Raji (cell line): ENCODE results near the gene RUNX1.

ENCODE experiments used
- POLR2A ChIP-seq: IDR thresholded peaks from 2 replicates; pipeline ENCODE4 v1.6.1; 2011; ENCODE audit warnings: low read depth, low read length, control low read depth; ENCODE audit not compliant: insufficient read depth

The RUNX1 gene

DNA sequence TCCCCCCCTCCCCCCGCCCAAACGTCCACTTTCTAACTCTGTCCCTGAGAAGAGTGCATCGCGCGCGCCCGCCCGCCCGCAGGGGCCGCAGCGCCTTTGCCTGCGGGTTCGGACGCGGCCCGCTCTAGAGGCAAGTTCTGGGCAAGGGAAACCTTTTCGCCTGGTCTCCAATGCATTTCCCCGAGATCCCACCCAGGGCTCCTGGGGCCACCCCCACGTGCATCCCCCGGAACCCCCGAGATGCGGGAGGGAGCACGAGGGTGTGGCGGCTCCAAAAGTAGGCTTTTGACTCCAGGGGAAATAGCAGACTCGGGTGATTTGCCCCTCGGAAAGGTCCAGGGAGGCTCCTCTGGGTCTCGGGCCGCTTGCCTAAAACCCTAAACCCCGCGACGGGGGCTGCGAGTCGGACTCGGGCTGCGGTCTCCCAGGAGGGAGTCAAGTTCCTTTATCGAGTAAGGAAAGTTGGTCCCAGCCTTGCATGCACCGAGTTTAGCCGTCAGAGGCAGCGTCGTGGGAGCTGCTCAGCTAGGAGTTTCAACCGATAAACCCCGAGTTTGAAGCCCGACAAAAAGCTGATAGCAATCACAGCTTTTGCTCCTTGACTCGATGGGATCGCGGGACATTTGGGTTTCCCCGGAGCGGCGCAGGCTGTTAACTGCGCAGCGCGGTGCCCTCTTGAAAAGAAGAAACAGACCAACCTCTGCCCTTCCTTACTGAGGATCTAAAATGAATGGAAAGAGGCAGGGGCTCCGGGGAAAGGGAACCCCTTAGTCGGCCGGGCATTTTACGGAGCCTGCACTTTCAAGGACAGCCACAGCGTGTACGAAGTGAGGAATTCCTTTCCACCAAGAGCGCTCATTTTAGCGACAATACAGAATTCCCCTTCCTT lies 158.1 kb downstream of the RUNX1 start:
- no peak for TF ChIP-seq POLR2A

DNA sequence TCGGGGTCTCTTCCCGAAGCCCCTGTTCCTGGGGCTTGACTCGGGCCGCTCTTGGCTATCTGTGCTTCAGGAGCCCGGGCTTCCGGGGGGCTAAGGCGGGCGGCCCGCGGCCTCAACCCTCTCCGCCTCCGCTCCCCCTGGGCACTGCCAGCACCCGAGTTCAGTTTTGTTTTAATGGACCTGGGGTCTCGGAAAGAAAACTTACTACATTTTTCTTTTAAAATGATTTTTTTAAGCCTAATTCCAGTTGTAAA lies 158.7 kb downstream of the RUNX1 start:
- TF ChIP-seq POLR2A, result no peak

DNA sequence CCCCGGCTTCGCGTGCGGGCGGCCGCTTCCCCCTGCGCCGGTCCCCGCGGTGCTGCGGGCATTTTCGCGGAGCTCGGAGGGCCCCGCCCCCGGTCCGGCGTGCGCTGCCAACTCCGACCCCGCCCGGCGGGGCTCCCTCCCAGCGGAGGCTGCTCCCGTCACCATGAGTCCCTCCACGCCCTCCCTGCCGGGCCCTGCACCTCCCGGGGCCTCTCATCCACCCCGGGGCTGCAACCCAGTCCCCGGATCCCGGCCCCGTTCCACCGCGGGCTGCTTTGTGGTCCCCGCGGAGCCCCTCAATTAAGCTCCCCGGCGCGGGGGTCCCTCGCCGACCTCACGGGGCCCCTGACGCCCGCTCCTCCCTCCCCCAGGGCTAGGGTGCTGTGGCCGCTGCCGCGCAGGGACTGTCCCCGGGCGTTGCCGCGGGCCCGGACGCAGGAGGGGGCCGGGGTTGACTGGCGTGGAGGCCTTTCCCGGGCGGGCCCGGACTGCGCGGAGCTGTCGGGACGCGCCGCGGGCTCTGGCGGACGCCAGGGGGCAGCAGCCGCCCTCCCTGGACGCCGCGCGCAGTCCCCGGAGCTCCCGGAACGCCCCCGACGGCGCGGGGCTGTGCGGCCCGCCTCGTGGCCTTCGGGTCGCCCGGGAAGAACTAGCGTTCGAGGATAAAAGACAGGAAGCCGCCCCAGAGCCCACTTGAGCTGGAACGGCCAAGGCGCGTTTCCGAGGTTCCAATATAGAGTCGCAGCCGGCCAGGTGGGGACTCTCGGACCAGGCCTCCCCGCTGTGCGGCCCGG lies 159.2 kb downstream of the RUNX1 start:
- TF ChIP-seq POLR2A, result peak; percentile 36; the same call in 1 of the 2 replicates

DNA sequence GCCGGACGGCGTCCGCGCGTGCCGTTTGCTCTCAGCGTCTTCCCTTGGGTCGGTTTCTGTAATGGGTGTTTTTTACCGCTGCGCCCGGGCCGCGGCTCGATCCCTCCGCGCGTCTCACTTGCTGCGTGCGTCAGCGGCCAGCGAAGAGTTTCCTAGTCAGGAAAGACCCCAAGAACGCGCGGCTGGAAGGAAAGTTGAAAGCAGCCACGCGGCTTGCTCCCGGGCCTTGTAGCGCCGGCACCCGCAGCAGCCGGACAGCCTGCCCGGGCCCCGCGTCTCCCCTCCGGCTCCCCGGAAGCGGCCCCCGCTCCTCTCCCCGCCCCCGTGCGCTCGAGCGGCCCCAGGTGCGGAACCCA lies 159.8 kb downstream of the RUNX1 start:
- peak; percentile 24; the same call in 1 of the 2 replicates for TF ChIP-seq POLR2A

DNA sequence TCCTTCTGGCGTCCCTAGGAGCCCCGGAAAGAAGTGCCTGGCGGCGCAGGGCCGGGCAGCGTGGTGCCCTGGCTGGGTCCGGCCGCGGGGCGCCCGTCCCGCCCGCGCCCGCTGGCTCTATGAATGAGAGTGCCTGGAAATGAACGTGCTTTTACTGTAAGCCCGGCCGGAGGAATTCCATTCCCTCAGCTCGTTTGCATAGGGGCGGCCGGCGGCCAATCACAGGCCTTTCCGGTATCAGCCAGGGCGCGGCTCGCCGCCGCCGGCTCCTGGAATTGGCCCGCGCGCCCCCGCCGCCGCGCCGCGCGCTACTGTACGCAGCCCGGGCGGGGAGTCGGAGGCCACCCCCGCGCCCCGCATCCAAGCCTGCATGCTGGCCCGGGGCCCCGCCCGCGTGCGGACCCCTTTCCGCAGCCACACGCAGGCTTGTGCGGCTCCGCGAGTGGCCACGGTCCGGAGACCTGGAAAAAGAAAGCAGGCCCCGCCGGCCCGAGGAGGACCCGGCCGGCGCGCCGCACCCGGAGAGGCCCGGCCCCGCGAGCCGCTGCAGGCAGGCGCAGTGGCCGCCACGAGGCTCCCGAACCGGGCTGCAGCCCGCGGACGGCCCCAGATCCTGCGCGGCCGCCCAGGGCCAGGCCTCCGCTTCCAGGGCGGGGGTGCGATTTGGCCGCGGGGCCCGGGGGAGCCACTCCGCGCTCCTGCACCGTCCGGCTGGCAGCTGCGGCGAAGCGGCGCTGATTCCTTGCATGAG lies 160.4 kb downstream of the RUNX1 start:
- peak; percentile 49 for TF ChIP-seq POLR2A

DNA sequence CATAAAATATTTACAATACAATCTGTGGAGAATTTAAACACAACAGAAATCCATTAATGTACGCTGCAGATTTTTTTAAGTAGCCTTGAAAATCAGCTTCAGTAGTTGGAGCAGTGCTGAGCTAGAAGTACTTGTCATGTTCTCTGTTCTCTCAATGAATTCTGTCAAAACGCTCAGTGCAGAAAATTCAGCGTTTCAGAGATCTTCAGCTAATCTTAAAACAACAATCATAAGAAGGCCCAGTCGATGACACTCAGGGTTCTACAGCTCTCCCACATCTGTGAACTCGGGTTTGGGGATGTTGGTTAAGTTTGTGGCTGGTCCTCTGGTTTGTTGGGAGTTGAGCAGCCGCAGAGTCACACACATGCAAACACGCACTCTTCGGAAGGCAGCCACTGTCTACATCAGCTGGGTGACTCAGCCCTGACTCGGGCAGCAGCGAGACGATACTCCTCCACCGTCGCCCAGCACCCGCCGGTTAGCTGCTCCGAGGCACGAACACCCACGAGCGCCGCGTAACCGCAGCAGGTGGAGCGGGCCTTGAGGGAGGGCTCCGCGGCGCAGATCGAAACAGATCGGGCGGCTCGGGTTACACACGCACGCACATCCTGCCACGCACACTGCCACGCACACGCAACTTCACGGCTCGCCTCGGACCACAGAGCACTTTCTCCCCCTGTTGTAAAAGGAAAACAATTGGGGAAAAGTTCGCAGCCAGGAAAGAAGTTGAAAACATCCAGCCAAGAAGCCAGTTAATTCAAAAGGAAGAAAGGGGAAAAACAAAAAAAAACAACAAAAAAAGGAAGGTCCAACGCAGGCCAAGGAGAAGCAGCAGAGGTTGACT lies 161.2 kb downstream of the RUNX1 start:
- no peak for TF ChIP-seq POLR2A

DNA sequence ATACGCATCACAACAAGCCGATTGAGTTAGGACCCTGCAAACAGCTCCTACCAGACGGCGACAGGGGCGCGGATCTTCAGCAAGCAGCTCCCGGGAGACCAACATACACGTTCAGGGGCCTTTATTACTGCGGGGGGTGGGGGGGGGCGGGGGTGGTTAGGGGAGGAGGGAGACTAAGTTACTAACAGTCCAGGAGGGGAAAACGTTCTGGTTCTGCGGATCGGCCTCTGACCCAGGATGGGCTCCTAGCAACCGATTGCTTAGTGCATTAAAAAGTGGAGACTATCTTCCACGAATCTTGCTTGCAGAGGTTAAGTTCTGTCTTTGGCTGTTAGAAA lies 162.0 kb downstream of the RUNX1 start:
- TF ChIP-seq POLR2A, result no peak

DNA sequence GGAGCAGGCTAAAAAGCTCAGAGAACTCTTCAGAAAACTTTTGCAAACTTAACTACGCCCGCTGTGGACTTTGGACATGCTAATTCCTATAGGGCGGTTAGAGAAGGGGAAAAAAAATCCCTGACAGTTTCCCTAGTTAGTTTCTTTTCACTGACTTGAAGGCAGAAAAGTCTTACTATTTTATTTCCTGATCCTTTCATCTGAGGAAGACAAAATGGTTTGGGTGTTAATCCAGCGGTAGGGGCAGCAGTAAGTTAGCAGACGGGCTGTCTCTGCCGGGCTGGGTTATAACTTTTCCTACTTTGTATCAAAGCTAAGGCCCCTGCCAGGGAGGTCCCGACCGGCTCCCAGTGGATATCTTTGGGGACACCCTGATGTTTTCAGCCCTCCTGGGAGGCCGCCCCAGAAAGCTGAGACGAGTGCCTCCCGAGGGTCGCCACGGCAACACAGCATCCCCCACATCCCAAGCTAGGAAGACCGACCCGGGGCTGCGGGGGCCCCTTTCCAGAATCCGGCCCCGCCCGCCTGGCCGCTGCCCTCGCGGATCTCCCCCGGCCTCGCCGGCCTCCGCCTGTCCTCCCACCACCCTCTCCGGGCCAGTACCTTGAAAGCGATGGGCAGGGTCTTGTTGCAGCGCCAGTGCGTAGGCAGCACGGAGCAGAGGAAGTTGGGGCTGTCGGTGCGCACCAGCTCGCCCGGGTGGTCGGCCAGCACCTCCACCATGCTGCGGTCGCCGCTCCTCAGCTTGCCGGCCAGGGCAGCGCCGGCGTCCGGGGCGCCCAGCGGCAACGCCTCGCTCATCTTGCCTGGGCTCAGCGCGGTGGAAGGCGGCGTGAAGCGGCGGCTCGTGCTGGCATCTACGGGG lies 162.6 kb downstream of the RUNX1 start:
- no peak for TF ChIP-seq POLR2A

DNA sequence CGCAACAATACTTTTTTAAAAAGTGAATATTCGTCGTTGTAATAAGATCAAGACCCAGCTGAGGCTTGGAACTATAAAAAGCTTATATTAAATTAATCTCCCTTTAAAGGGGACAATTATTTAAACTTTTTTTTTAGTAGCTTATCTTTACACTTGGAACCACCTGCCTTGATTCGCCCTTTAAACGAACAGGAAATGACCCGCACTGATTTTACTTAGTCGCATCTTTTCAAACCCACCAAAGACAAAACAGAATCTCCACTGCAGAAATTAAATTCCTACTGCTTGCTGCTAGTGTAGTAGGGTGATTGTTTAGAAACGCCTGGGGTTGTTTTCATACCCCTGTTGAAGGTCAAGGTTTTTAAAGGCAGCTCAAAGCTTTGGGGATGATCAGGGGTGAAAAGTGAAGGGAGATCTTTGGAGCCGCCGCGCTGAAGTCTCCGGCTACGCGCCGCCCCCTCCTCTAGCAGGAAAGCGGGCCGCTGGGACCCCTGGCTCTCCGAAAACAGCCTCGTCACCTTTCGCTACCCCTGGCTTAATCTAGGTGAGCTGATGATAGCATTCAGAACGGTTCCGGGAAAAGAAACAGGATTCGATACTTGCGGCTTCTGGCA lies 163.4 kb downstream of the RUNX1 start:
- no peak for TF ChIP-seq POLR2A

DNA sequence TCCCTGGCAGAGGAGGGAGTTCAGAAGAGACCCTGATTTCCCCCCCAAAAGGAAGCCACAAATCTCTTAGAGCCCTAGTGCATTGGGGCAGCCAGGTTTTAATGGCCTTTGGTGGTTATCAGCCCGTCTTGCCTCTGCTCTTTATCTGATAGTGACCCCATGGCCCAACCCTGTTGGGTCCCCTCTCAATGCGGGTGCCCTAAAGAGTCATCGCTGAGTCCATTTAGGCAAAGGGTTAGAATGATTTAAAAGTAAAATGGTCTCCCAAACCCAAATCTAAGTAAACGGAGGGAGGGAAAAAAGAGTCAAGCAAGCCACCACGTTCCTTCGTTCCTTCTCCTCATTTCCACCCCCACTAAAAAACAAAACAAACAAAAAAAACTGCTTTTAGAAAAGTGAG lies 164.0 kb downstream of the RUNX1 start:
- no peak for TF ChIP-seq POLR2A

DNA sequence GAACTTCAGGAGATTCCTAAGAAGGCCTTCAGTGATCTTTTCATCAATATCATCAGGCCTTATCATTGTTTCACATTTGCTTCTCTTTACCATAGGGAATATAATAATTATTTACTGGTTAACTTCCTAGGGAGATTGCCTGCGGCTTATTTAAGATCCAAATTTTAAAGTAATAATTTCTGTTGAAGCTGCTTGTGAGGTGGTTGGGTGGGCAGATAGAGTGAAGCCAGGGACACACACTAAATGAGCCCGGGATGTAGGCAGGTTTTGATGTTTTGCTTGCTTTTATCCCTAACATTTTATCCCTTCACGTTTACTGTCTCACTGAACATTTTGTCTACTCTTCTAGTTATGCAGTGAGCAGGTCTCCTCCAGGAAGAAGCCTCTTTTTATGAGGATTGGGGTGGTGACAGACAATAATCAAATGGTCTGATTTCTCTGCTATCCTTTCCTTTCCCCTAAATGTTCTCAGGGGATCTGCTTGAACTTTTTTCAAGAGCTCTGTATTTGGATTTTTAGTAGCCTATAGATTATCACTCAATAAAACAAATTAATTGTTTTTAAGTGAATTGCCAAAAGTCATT lies 164.7 kb downstream of the RUNX1 start:
- no peak for TF ChIP-seq POLR2A

DNA sequence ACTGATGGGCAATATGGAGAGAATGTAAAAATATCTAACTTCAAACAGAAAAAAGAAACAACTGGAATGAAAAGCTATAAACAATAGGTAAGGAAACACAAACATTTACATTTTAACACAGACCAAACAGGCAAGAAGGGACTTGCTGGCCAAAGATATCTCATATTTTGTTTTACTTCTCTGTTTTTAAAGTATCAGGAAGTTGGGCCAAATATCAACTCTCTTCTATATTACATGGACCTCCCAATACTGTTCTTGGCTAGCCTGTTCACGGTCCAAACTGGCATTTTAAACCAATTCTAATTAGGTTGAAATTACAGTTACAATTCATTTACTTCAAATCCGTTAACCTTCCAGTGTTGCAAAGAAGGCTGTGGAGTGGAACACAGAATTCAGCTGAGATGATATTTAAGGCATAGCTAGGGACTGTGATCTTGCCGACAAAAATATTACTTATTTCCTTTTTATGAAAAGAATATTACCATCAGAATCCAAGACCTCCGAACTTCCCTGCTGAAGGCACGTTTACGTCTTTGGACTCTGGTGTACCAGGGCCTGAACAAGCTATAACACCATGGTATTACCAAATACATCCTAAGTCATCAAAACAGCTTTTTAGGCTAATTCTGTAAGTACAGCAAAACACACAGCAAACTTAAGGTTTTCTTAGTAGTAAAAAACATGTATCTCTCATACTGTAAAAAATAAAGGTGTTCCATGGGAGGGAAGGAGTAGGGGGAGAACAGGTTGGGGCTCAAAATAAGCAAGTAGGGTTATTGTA lies 165.4 kb downstream of the RUNX1 start:
- no peak for TF ChIP-seq POLR2A

DNA sequence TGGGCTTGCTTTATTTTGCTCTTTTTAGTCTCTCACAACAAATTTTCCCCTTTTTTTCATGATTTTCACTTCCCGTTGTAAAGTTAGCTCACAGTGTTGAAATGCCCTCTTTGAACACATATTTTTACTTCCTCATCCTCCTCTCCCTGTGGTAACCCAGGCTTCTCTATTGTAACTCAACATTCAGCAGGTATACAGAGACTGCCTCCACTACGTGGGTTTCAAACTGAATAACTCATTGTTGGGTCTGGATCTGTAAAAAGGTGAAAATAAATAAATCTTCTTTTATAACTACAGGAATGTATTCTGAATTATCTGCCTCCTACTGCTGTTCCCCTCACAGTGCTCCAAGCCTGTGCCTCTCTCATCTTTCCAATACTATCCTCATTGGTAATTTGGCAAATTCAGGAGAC lies 166.4 kb downstream of the RUNX1 start:
- TF ChIP-seq POLR2A, result no peak

DNA sequence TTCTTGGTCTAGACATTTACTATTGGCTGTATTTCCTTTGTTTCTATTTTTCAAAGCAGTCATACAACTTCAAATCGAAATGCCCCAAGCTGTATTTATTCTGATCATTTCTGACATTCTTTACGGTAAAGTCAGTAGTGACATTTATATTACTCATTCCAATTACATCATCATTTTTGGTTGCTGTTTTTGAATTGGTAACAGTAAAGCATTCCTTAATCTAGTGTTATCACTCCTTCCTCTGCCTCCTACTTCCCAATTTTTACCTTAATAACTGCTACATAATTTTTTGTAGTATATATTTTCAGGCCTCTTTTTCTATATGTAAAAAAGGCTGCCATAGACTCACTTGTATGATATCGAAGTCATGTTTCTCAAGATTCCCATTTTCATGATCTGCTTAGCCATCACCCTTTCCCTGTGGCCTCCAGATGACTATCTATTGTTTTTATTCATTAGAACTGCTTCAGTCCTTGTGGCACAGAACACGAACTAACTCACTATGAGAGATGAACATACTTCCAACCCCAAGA lies 167.2 kb downstream of the RUNX1 start:
- no peak for TF ChIP-seq POLR2A
